Hippocampal formation (tissue), 2 donors: ENCODE measurements around the gene MRPL36.
"Not testable (repeated sequence)": the region's sequence is repeated elsewhere in the genome, so short reads cannot be mapped to it uniquely, and the experiment has no call there.

Experiments
- DNase-seq, 2 donors: peaks; one replicate each; lab custom pipeline; 2025; lab: John Stamatoyannopoulos, UW

MRPL36 gene

DNA sequence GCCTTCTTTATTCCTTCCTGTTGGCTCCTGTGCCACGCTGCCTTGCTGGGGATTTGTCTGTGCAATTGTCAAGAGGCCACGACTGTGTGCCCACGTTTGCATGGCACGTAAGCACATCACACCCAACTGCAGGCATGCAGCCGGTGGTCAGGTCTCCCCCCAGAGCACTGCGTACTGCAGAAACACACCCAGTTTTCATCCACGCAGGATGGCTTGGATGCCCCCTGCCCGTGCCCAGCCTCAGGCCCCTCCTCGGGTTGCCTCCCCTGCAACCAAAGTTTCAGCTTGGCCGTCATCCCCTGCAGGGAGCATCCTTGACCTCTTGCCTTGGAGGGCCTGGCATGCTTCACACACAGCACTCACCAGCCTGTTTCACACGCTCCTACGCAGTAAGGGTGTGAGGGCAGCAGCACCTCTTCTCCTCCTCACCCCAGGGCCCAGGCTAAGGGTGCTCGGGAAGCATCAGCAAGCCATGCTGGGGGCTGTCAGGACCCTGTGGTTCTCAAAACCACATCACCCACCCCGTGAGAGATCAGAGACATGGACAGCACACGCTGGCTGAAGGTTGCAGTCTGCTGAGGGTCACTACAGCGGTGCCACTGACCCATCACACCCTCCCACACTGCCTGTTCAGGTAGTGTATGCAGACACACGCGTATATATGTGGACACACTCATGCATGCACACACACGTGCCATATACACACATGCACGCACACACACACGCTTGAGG, 3.1 kb downstream of the MRPL36 start:
- DNase-seq = no peak

GRCh38 chr5:1795931-1796330, 3.7 kb downstream of the MRPL36 start:
- DNase-seq = no peak

DNA sequence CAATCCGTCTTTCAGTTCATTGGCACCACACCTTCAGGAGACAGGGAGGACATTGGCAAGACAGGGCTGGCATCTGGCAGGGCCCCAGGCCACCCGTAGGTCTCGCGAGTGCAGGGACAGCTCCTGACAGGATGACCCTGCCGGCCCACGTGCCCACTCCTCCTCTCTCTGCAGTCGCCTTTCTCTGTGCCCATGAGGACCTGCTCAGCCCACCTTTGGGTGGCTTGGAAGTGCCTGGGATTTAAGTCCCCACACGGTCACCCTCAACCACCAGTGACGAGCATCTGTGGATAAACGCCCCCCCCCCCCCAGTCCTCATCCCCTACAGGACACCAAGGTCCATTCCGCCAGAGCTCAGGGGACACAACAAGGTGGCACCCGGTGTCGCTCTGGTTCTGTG, 4.1 kb downstream of the MRPL36 start:
- DNase-seq = no peak

DNA sequence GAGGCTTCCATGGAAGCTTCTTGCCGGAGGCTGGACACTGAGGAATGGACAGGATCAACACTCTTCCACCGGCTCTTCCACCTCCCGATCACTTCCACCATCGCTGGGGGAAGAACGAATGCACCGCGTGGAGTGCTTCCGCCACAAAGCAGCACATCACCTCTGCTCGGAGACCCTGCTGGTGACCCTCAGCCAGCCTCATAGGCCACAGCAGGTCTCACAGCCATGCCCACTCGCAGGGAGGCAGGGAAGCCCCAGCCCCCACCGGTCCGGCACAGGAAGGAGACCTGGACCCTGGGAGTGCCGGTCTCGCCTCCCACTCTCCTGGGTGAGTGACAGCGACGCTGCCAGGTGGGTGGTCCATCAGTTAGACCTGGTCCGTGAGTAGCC, 4.7 kb downstream of the MRPL36 start:
- DNase-seq = no peak

GRCh38 chr5:1793966-1794900, 5.4 kb downstream of the MRPL36 start:
- DNase-seq = no peak

GRCh38 chr5:1793301-1793740, 6.3 kb downstream of the MRPL36 start:
- DNase-seq = no peak

GRCh38 chr5:1792842-1793266, 6.8 kb downstream of the MRPL36 start:
- DNase-seq = no peak

DNA sequence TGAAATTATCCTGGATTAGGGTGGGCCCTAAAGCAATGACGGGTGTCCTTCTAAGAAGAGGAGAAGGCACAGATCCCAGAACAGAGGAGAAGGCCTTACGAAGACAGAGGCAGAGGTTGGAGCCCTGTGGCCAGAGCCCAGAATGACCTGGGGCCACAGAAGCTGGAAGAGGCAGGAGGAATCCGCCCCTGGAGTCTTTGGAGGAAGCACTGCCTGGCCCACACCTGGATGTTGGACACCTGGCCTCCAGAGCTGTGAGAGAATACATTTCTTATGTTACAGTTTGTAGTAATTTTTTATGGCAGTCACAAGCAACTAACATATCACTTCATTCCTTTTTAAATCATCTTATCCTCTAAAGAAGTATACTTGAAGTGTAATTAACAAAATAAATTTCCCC, 8.5 kb downstream of the MRPL36 start:
- DNase-seq = no peak

GRCh38 chr5:1789834-1790471, 9.7 kb downstream of the MRPL36 start:
- DNase-seq = no peak

DNA sequence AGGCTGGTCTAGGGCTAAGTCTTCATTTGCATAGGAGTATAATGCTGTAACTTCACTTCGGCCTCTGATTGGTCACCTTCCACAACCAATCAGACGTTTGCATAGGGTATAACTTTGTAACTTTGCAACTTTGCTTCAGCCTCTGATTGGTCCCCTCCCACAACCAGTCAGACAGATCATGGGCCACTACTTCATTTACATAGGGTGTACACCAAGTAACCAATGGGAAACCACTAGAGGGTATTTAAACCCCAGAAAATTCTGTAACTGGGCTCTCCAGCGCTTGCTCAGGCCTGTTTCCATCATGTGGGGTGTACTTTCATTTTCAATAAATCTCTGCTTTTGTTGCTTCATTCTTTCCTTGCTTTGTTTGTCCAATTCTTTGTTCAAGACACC, 10.2 kb downstream of the MRPL36 start:
- DNase-seq = not testable (repeated sequence)

GRCh38 chr5:1788828-1789227, 10.8 kb downstream of the MRPL36 start:
- DNase-seq = no peak

GRCh38 chr5:1788200-1788599, 11.4 kb downstream of the MRPL36 start:
- no peak for DNase-seq

GRCh38 chr5:1787472-1788047, 12.1 kb downstream of the MRPL36 start:
- no peak for DNase-seq

GRCh38 chr5:1786621-1787471, 12.8 kb downstream of the MRPL36 start:
- no peak for DNase-seq

DNA sequence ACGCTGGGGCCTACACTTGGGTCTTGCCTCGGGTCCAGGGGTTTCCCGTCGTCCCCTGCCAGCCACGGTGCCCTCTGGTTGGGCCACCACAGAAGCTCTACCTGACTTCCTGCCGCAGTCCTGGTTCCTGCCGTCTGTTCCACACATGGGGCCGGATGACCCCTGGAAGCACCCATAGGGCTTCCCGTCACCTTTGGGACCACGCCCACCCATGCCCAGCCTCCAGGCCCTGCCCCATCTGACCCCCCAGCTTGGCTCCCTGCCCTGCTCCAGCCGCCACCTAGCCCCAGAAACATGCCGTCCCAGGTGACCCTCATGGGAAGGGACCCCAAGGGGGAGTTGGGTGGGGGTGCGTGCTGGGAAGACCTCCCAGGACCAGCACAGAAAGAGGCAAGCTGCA, 13.7 kb downstream of the MRPL36 start:
- DNase-seq = no peak

GRCh38 chr5:1785062-1785461, 14.6 kb downstream of the MRPL36 start:
- DNase-seq = no peak

GRCh38 chr5:1784197-1785050, 15.2 kb downstream of the MRPL36 start:
- DNase-seq = no peak

DNA sequence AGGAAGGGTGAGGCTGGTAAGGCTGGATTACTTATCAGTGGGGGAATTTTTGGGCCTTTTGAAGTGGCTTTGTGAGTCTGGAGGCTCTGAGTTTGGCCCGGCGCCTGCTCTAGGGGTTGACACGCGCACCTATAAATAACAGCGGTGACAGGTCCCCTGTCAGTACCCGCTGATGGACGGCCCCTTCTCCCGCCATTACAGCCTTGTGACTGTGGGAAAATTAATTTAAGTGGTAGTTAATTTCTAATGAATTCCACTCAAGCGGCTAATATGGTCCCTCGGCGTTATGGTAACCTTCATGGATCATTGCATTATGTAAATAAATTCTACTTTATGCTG, 16.5 kb downstream of the MRPL36 start:
- no peak for DNase-seq

- no peak for DNase-seq
Measured at GRCh38 chr5:1782385-1783215, 17.0 kb downstream of the MRPL36 start.
